HG03139 (cell line): ENCODE data around the gene RAB33B.
"Not testable (repeated sequence)": the region's sequence is repeated elsewhere in the genome, so short reads cannot be mapped to it uniquely, and the experiment has no call there.

Experiments
- ATAC-seq: cut with Tn5 transposase; IDR thresholded peaks from one replicate; pipeline ENCODE4 v1.9.1; 2021; ENCODE audit not compliant: unreplicated experiment

The RAB33B gene

GRCh38 chr4:139461022-139461628, 7.2 kb downstream of the RAB33B start:
- no peak for ATAC-seq

GRCh38 chr4:139464512-139464911, 10.6 kb downstream of the RAB33B start:
- ATAC-seq: not testable (repeated sequence)

- no peak for ATAC-seq
Measured at GRCh38 chr4:139465922-139466321, 12.0 kb downstream of the RAB33B start.

GRCh38 chr4:139468756-139469155, 14.8 kb downstream of the RAB33B start:
- not testable (repeated sequence) for ATAC-seq

GRCh38 chr4:139469216-139469615, 15.3 kb downstream of the RAB33B start:
- ATAC-seq: no peak

- no peak for ATAC-seq
Measured at GRCh38 chr4:139469869-139470268, 15.9 kb downstream of the RAB33B start.

GRCh38 chr4:139470295-139470694, 16.4 kb downstream of the RAB33B start:
- no peak for ATAC-seq

- ATAC-seq: no peak
Measured at GRCh38 chr4:139470997-139471665, 17.2 kb downstream of the RAB33B start.

- ATAC-seq: no peak
Measured at GRCh38 chr4:139472852-139473251, 18.9 kb downstream of the RAB33B start.

- ATAC-seq: no peak
Measured at GRCh38 chr4:139476363-139476762, 22.4 kb downstream of the RAB33B start.

GRCh38 chr4:139481465-139481864, 27.5 kb downstream of the RAB33B start:
- ATAC-seq: no peak

GRCh38 chr4:139483000-139483399, 29.1 kb downstream of the RAB33B start:
- no peak for ATAC-seq

GRCh38 chr4:139484783-139485311, 30.9 kb downstream of the RAB33B start:
- ATAC-seq: no peak

GRCh38 chr4:139488442-139488841, 34.5 kb downstream of the RAB33B start:
- no peak for ATAC-seq

- no peak for ATAC-seq
Measured at GRCh38 chr4:139489638-139490037, 35.7 kb downstream of the RAB33B start.

- no peak for ATAC-seq
Measured at GRCh38 chr4:139492429-139492828, 38.5 kb downstream of the RAB33B start.

- no peak for ATAC-seq
Measured at GRCh38 chr4:139493176-139493575, 39.3 kb downstream of the RAB33B start.

GRCh38 chr4:139499186-139499585, 45.3 kb downstream of the RAB33B start:
- no peak for ATAC-seq

- ATAC-seq: no peak
Measured at GRCh38 chr4:139501117-139501516, 47.2 kb downstream of the RAB33B start.

- ATAC-seq: no peak
Measured at GRCh38 chr4:139501527-139501926, 47.6 kb downstream of the RAB33B start.

GRCh38 chr4:139501927-139502899, 48.3 kb downstream of the RAB33B start:
- ATAC-seq: no peak
